ENCODE measurements around the gene OPN5. TPM values are rescaled to one million over a fixed set of nuclear protein-coding genes. Genes with fewer than 3 reads are reported as not detected.

OPN5 gene
- total RNA-seq, 4 donors from 2014 or later = not detected

DNA sequence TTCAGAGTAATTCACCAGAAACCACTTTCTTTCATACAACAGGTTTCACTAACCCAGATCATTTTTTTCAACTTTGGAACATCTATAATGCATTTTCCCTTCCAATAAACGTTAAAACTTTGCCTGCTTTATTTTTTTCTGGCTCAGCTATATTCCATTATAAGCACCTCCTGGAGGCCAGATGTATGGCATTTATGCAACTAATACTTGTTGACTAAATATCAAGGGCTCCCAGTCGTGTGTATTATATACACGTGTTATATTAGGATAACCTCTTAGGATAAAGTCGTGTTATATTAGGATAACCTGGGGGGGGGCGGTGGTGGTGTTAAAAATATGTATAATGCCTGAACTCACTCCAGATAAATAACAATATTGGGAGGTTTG is 6.7 kb downstream of the OPN5 start:
- Histone ChIP-seq H3K9me3 (no peaks in the 10 kb centered on the region), H3K4me1 (peaks cover 0 to 7% (median 1%) of the 10 kb centered on the region in 4 donors), H3K36me3 (no peaks in the 10 kb centered on the region), H3K27ac (no peak overlapping the region), H3K27me3 (peaks cover 27% of the 10 kb centered on the region), H3K4me3 (no peak overlapping the region)
- in situ Hi-C loops (cut with MboI; ENCODE audit: low pct_ligation_motif_present in 1 of 4, low pct_unique_long_range_greater_than_20kb in 1 of 4, low sequenced_read_pairs in 3 of 4) = loop anchor here (25.0 kb wide), 3 partner anchors 376 to 1624 kb away; no protein-coding TSS in a partner anchor
- intact Hi-C loops (cut with DNase I; ENCODE audit: low total_unique reads) = loop anchor here (5.0 kb wide), 1 partner anchor 1624 kb away; no protein-coding TSS in a partner anchor
- no peak for TF ChIP-seq EP300 (IDR thresholded peaks at IDR 0.05; ENCODE audit: low read depth)
- TF ChIP-seq POLR2A (IDR thresholded peaks at IDR 0.05) = no peak
- TF ChIP-seq, protein P1, sequence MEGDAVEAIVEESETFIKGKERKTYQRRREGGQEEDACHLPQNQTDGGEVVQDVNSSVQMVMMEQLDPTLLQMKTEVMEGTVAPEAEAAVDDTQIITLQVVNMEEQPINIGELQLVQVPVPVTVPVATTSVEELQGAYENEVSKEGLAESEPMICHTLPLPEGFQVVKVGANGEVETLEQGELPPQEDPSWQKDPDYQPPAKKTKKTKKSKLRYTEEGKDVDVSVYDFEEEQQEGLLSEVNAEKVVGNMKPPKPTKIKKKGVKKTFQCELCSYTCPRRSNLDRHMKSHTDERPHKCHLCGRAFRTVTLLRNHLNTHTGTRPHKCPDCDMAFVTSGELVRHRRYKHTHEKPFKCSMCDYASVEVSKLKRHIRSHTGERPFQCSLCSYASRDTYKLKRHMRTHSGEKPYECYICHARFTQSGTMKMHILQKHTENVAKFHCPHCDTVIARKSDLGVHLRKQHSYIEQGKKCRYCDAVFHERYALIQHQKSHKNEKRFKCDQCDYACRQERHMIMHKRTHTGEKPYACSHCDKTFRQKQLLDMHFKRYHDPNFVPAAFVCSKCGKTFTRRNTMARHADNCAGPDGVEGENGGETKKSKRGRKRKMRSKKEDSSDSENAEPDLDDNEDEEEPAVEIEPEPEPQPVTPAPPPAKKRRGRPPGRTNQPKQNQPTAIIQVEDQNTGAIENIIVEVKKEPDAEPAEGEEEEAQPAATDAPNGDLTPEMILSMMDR (IDR thresholded peaks at IDR 0.05) = no peak
- TF ChIP-seq POLR2AphosphoS5 (IDR thresholded peaks at IDR 0.05) = no peak
- WGBS, 2 donors (ENCODE audit: low coverage in 1 of 2) = 57 to 68% methylated on average over 5 of the region's 5 CpGs
- DNase-seq = no peak

DNA sequence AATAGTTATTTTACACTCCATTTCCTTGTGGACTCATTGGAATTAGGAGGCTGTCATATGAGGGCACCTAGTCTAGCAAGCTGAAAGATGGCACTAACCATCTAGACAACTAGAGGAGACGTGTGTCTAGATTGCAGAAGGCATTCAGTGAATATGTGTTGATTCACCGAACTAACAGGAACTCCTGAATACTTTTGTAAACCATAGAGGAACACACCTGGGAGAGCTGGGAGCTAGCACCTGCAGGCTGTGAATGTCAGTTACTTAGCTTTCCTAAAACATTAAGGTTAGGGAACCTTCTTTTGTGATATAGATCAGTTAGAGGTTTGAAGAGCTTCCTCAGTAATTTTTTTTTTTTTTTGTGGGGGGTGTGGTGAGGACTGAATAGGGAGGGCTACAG is 7.7 kb downstream of the OPN5 start:
- WGBS, 2 donors (ENCODE audit: low coverage in 1 of 2) = 66 to 90% methylated on average over 2 of the region's 2 CpGs
- TF ChIP-seq POLR2A (IDR thresholded peaks at IDR 0.05) (no peak), POLR2AphosphoS5 (IDR thresholded peaks at IDR 0.05) (no peak), EP300 (IDR thresholded peaks at IDR 0.05; ENCODE audit: low read depth) (no peak)
- TF ChIP-seq, protein P1 (IDR thresholded peaks at IDR 0.05) = no peak
- Histone ChIP-seq H3K4me3 (no peak overlapping the region), H3K9me3 (no peaks in the 10 kb centered on the region), H3K4me1 (peaks cover 0 to 7% (median 1%) of the 10 kb centered on the region in 4 donors), H3K27me3 (peaks cover 27% of the 10 kb centered on the region), H3K27ac (no peak overlapping the region), H3K36me3 (no peaks in the 10 kb centered on the region)
- no peak for DNase-seq
- in situ Hi-C loops (cut with MboI; ENCODE audit: low pct_ligation_motif_present in 1 of 4, low pct_unique_long_range_greater_than_20kb in 1 of 4, low sequenced_read_pairs in 3 of 4) (loop anchor here (25.0 kb wide), 3 partner anchors 377 to 1623 kb away; no protein-coding TSS in a partner anchor), intact Hi-C loops (cut with DNase I; ENCODE audit: low total_unique reads) (loop anchor here (5.0 kb wide), 1 partner anchor 1623 kb away; no protein-coding TSS in a partner anchor)

- in situ Hi-C loops (cut with MboI; ENCODE audit: low pct_ligation_motif_present in 1 of 4, low pct_unique_long_range_greater_than_20kb in 1 of 4, low sequenced_read_pairs in 3 of 4) = loop anchor here (25.0 kb wide), 3 partner anchors 380 to 1620 kb away; no protein-coding TSS in a partner anchor
- TF ChIP-seq POLR2AphosphoS5 (IDR thresholded peaks at IDR 0.05) (no peak), EP300 (IDR thresholded peaks at IDR 0.05; ENCODE audit: low read depth) (no peak), POLR2A (IDR thresholded peaks at IDR 0.05) (no peak)
- TF ChIP-seq, protein P1 (IDR thresholded peaks at IDR 0.05) = no peak
- H3K4me3 ChIP-seq = no peak overlapping the region
- WGBS, 2 donors (ENCODE audit: low coverage in 1 of 2) = 79 to 89% methylated on average over 4 of the region's 4 CpGs
- H3K27ac ChIP-seq = no peak overlapping the region
- H3K36me3 ChIP-seq = no peaks in the 10 kb centered on the region
- H3K9me3 ChIP-seq = no peaks in the 10 kb centered on the region
- peaks cover 21% of the 10 kb centered on the region for H3K27me3 ChIP-seq
- DNase-seq = no peak
- peaks cover 0 to 7% (median 1%) of the 10 kb centered on the region in 4 donors for H3K4me1 ChIP-seq
- intact Hi-C loops (cut with DNase I; ENCODE audit: low total_unique reads) = no loop called here
Observed at GRCh38 chr6:47792216-47792733, 10.4 kb downstream of the OPN5 start.

GRCh38 chr6:47794577-47795135 is 12.8 kb downstream of the OPN5 start:
- intact Hi-C loops (cut with DNase I; ENCODE audit: low total_unique reads) (no loop called here), in situ Hi-C loops (cut with MboI; ENCODE audit: low pct_ligation_motif_present in 1 of 4, low pct_unique_long_range_greater_than_20kb in 1 of 4, low sequenced_read_pairs in 3 of 4) (loop anchor here (25.0 kb wide), 3 partner anchors 382 to 1618 kb away; no protein-coding TSS in a partner anchor)
- H3K4me3 ChIP-seq = no peak overlapping the region
- no peak for DNase-seq
- H3K4me1 ChIP-seq = no peaks in the 10 kb centered on the region
- TF ChIP-seq, protein P1 (IDR thresholded peaks at IDR 0.05) = no peak
- TF ChIP-seq EP300 (IDR thresholded peaks at IDR 0.05; ENCODE audit: low read depth) (no peak), POLR2AphosphoS5 (IDR thresholded peaks at IDR 0.05) (no peak), POLR2A (IDR thresholded peaks at IDR 0.05) (no peak)
- no peaks in the 10 kb centered on the region for H3K36me3 ChIP-seq
- WGBS, 2 donors (ENCODE audit: low coverage in 1 of 2) = 82% methylated on average over 8 of the region's 8 CpGs; no CpG with 5 or more reads in 1 of the 2 donors
- peaks cover 10% of the 10 kb centered on the region for H3K27me3 ChIP-seq
- no peak overlapping the region for H3K27ac ChIP-seq
- H3K9me3 ChIP-seq = no peaks in the 10 kb centered on the region

Measured in transverse colon (tissue), 4 donors.